Stimulated activated CD8-positive, alpha-beta memory T cell treated with anti-CD3 and anti-CD28 coated beads, Interleukin-15, amount 100 ng/mL, for 48 hours (primary cell): ENCODE results near the gene CAMTA1.

ENCODE experiments used
- DNase-seq, 2 donors: peaks; one replicate each; pipeline ENCODE4 v3.0.0-alpha.2; 2020; ENCODE audit warnings: low read depth in 2 of 2

Gene CAMTA1

DNA sequence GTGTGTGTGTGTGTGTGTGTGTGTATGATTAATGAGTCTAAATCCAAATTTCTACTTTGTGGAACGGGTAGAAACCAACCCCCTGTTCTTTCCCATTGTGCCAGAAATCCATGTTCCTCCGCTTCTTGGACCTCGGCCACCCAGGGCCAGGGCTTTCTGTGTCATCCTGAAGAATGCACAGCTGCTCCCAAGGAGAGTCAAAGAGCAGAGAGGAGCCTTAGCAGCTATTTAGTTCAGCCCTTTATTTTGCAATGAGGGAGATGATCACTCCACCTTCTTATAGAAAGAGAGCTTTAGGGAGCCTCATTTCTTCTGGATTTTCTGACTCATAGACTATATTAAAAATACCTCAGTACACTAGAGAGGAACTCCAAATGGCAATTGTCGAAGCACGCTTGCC is 496.6 kb downstream of the CAMTA1 start:
- no peak for DNase-seq

- DNase-seq = no peak
Observed at GRCh38 chr1:7284839-7285435, 499.7 kb downstream of the CAMTA1 start.

DNA sequence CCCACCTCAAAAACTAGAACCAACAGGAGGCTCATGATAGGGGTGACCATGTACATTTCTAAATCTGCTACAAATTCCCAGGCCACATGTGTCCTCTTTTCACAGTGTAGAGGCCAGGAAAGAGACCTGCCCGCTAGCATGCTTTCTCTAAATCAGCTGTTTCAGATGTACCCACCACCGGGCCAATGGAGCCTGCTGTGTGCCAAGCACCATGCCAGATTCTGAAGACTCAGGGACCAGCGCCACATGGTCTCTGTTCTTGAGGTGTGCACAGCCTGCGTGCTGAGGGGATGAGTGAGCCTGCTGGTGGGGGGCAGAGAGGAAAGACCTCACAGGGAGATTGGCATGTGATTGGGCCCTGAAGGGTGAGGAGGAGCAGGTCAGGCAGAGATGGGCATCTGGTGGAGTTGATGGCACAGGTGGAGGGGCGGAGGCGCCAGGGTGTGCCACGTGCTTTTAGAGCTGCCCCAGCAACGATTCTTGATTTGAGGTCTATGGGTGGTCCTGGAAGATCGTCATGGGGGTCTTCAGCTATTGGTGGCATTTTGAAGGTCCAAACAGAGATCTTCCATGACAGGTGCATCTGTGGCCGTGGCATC is 500.7 kb downstream of the CAMTA1 start:
- no peak for DNase-seq

GRCh38 chr1:7287013-7287412 is 501.8 kb downstream of the CAMTA1 start:
- no peak for DNase-seq

DNA sequence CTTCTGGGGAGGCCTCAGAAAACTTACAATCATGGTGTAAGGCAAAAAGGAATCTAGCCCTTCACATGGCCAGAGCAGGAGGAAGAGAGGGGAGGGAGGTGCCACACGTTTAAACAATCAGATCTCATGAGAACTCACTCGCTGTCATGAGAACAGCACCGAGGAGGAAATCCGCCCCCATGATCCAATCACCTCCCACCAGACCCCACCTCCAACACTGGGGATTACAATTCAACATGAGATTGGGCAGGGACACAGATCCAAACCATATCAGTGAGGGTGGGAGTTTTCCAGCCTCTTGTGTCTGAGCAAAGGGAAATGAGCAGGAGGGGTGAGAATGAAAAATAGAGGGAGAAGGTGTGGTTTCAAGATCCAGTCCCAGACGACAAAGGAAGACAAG is 503.7 kb downstream of the CAMTA1 start:
- no peak for DNase-seq

DNA sequence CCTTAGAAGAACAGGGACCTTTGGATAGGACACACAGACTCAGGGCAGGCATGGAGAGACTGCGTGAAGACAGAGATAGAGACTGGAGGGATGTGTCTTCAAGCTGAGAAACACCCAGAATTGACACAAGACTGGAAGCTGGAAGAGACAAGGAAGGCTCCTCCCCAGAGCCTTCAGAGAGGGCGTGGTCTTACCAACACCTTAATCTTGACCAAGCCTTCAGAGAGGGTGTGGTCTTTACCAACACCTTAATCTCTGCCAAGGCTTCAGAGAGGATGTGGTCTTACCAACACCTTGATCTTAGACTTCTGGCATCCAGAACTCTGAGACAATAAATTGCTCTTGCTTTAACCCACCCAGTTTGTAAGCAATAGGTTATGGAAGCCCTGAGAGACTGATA is 504.4 kb downstream of the CAMTA1 start:
- DNase-seq = no peak

GRCh38 chr1:7290971-7291970 is 506.0 kb downstream of the CAMTA1 start:
- no peak for DNase-seq

DNA sequence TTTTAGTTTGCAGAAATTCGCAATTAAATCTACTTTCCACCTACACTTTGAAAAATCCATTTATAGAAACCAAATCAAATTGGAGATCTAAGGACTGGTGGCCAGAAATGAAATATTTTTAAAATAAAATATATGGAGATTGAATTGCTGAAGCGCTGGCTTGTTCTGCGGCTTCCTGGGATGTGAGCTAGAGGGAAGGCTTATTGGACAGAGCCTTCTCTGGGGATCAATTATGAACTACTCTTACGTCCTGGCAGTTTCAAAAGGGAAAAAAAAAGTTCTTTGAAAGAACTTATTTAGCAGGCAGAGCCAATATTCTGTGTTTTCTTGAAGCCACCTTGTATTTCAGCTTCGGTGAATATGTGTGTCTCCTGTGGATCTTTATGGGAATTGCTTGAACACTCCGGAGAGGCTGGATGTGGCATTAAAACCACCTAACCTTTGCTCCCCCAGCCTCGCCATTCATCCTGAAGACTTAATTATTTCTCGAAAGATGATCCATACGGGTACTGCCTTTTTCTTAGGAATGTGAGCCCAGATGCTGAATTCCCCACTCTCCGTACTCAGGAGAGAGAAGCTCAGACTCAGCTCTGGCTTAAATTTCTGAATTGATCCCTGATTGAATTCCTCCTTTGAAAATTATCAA is 506.9 kb downstream of the CAMTA1 start:
- no peak for DNase-seq

DNA sequence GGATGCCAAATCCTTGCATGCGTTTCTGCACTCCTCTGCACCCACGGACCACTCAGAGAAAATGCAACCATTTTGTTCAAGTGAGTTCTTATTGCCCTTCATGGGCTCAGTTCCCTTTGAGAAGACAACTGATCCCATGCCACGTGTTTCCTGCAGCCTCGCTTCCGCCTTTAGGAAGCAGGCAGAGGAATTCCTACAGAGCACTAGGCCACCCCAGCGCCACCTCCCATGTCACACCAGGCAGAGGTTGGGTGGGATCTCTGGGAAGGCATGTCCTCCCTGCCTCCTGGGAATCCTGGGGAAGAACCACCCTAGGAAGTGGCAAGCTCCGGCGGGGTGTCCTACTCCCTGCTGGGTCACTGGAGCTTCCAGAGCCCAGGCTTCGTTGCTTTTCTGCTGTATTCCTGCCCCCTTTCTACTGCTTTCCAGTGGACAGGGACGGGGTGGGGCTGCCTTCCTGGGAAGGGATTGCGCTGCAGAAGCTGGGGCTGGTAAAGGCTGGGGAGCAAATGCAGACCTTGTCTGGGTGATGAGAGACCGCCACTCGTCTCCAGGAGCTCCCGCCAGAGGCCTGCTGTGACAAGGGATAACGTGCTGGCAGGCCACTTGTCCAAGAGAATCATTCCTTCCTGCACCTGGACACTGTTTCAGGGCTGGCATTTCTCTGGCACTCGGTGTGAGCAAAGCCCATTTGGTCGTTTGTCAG is 507.6 kb downstream of the CAMTA1 start:
- DNase-seq = no peak

GRCh38 chr1:7293702-7294629 is 508.7 kb downstream of the CAMTA1 start:
- no peak for DNase-seq

DNA sequence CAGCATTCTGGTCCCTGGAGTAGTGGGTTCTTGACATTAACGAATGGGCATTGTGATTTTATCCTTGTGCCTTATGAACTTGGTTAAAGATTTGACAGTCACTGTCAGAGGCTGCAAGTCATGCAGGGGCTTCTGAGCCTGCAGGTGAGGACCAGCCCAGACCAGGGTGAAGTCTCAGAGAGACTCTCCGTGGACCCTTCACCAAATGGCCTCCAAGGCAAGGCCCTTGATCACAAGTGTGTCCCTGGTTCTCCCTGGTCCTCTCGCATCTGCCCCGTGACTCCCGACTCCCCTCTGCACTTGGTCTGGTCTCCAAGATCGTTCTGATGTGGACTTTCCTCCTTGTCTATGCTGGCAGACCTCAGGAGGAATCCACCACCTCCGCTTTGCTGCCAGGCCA is 509.4 kb downstream of the CAMTA1 start:
- no peak for DNase-seq

DNA sequence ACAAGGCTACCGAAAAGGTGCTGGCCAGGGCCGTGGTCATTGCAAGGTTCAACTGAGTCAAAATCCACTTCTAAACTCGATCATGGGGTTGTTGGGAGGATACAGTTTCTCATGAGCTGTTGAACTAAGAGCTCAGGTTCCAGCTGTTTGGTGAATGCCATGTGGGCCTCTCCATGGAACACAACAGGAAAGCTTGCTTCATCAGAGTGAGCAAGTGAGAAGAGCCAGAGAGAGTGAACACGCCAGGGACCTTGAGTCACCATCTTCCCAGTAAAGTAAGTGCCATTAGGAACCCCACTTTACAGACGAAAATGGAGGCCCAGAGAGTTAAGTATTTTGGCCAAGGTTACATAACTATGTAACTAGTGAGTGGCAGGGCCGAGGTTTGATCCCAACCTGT is 510.7 kb downstream of the CAMTA1 start:
- no peak for DNase-seq

GRCh38 chr1:7296968-7297367 is 511.7 kb downstream of the CAMTA1 start:
- DNase-seq = no peak

DNA sequence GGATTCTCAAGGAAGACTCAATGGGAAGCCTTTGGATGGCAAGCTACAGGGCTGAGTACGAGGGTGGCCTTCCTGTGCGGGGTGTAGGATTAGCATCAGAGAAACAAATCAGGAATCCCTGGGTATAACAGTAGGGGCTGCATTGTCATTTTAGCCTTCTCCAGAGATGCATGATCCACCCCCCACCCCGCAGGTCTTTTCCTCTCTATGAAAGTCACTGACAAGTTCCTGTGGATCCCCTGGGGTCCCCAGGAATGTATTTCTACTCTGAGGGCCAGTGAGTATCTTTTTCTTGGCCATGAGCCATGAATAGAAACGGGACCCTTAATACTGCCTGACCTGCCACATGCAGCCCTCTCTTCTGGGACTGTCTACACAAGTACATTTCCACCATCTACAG is 512.9 kb downstream of the CAMTA1 start:
- DNase-seq = no peak

DNA sequence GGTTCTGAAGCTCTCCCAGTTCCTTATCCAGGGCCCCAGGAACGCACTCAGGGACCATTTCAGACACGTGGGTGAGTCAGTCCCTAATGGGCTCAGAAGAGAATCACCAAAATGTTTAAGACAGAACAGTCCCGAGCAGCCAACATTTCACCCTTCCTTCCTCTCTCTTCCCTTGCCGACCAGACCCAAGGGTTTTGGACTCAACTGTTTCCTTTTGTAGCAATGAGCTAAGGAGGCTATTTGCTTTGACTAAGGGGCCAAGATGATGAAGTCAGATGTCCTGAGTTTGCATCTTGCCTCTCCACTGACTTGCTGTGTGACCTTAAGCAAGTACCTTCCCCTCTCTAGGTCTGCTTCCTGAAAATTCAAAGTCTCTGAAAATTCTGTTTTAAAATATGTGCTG is 513.5 kb downstream of the CAMTA1 start:
- DNase-seq = no peak

DNA sequence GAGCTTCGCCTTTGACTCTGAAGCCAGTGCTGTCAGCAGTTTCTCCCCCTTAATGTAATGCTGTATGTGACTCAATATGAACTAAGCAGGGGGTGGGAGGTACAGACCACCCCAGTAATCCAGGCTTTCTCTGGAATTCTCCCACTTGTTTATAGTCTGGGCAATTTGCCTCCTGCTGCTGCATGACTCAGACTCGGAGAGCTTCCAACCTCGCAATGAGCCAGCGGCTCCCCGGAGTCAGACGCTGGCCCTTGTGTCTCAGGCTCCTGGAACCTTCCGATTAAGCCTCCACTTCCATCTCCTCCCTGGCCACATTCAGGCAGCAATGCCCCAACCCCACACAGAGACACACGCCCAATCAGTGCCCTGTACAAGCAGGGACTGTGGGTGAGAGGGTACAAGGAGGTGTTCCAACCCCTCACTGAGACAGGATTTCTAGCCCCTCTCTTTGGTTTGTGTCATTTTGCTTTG is 514.1 kb downstream of the CAMTA1 start:
- DNase-seq = no peak

DNA sequence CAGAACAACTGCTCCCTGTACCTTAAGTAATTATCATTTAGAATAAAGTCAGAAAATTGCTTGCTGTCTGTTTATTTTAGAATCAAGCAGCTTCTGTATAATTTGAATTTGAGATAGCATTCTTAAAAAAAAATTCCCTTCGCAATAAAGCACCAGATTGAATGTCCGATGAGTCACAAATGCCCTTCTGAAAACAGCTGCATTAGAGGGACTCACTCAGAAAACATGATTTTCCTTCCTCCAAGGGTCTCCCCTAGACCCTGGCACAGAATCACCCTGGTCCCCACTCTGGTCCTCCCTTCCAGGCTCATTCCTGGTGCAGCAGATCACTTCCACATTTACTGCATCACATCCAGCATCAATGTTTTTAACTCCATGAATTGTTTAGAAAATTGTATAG is 514.7 kb downstream of the CAMTA1 start:
- DNase-seq = no peak

DNA sequence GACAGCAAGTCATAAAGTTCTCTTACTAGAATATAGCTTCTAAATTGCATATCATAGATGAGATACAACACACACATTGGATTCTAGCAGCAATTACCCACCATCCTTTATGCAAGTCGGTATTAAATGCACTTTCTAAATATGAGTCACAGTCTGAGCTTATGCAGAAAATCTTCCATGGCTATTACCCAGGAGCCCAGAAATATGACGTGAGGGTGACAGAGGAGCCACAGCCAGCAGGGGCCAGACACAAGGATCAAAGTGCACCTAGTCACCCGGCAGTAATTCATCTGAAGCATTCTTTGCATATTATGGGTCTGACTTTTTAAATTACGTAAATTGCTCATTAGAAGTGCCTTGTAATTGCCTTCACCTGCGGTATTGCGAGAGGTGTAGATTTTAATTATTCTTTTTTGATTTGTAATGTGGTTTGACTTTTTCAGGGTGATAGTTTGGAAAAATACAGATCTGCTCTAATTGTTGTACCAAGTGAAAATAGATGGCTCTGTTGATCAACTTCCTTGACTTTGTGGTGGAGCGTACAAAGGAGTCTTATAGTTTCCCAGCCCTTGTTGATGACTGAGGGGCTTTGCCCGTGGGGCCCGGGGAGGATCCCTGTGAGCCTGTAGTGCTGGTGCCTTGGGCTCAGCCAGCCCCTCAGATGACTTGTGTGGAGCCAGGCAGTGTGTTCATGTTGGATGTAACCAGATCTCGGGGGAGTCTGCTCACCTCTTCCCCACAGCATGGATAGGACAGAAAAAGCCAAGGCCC is 515.8 kb downstream of the CAMTA1 start:
- DNase-seq = no peak

DNA sequence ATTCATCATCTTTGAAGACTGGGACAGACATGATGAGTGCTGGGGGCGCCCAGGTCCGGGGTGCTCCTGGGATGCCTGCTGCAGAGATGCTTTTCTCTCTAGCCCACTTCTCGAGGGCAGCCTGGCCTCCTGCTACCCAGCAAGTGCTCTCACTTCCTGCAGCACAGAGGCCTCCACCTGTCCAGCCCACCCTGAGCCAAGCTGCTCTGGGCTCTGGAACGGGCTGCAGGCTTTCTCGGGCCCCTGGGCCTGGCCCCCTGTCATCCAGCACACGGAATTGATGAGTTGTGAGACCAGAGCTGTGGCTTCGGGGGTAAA is 516.4 kb downstream of the CAMTA1 start:
- DNase-seq = no peak

GRCh38 chr1:7302126-7302525 is 516.9 kb downstream of the CAMTA1 start:
- DNase-seq = no peak
